NK-92 treated with Interleukin-12 subunit alpha and Interleukin-12 subunit beta, amount 100 ng/mL, for 24 hours (cell line): ENCODE measurements around the gene TEDC1.

Experiments
- DNase-seq: peaks from one replicate; lab custom pipeline; 2025; lab: John Stamatoyannopoulos, UW

Gene TEDC1

DNA sequence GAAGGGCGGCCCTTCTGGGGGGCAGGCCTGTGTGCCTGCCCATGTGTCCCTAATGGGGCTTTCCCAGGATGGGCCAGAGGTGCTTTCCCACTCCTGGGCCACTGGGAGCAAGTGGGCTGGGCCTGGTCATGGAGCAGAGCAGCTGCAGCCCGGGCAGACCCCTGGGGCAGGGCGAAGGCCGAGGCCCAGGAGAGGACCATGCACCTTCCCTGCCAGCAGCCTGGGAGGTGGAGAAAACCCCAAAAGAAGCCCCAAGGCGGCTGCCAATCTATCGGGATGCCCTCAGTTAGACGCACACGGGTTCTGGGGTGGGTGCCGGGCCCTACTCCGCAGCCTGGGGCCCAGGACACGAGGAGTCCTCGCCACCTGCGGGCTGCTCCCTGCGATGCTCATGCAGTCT lies 32.5 kb upstream of the TEDC1 start:
- DNase-seq = no peak

DNA sequence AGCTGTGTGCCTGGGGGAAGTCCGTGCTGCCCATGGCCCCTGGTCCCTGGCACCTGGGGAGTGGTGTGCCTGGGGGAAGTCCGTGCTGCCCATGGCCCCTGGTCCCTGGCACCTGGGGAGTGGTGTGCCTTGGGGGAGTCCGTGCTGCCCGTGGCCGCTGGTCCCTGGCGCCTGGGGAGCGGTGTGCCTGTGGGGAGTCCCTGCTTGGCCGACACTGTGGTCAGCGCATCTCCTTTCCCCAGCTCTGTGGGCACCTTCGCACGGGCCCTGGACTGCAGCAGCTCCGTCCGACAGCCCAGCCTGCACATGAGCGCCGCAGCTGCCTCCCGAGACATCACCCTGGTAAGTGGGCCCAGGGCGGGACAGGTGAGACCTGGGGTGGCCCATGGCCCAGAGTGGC lies 30.9 kb upstream of the TEDC1 start:
- no peak for DNase-seq

- no peak for DNase-seq
Measured at GRCh38 chr14:105460616-105461015, 30.4 kb upstream of the TEDC1 start.

DNA sequence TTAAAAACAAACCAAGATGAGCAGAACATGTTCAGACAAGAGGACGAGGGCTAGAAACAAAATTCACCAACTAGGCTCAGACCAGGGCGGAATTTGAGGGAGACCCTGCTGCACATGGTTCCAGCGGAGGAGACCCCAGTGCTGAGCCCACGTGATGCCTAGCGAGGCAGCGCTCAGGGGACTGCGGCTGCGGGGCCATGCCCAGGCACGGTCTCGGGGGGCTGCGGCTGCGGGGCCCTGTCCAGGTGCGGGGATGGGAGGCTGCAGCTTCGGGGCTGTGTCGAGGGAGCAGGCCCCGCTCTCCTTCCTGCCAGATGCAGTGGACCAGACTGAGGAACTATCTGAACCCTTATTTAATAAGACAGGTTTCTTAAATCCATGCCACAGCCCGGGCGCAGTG lies 29.1 kb upstream of the TEDC1 start:
- no peak for DNase-seq

GRCh38 chr14:105464501-105464900 lies 26.5 kb upstream of the TEDC1 start:
- no peak for DNase-seq

DNA sequence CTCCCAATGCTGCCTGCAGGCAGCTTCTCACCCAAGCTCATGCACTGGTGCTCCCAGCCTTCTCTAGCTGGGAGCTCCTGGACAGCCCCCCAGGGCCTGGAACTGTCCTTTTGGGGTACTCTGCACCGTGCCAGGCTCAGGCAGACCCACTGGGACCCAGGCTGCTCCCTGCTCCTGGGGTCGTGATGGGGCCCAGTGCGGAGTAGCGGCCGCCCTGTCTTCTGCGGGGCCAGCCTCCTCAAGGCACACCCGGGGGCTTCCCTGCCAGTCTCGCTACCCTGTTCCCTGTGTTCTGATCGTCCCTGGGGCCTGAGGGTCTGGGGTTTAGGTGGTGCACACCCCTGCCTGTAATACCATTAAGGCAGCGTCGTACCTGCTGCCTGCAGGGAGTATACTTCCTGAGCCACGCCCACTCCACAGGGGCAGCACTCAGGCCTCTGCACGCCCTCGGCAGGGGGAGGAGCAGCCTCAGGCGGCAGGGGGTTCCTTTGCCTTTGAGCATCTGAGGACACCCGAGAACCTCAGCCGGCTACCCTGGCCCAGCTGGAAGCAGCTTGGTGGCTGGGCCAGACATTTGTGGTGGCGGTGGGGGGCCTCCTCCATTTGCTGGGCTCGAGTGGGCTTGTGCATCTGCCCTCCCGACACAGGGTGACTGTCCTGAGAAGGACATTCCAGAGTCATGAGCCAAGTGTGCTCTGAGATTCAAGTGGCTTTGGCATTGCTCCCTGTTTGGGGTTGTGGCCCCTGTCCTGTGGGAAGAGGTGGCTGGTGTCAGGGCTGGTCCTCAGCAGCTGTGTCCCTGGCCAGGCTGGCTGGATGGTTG lies 25.6 kb upstream of the TEDC1 start:
- no peak for DNase-seq

GRCh38 chr14:105466531-105467248 lies 24.4 kb upstream of the TEDC1 start:
- DNase-seq = no peak

GRCh38 chr14:105467249-105467941 lies 23.7 kb upstream of the TEDC1 start:
- DNase-seq = no peak

- no peak for DNase-seq
Measured at GRCh38 chr14:105467942-105468471, 23.0 kb upstream of the TEDC1 start.

GRCh38 chr14:105468621-105469241 lies 22.3 kb upstream of the TEDC1 start:
- DNase-seq = no peak

DNA sequence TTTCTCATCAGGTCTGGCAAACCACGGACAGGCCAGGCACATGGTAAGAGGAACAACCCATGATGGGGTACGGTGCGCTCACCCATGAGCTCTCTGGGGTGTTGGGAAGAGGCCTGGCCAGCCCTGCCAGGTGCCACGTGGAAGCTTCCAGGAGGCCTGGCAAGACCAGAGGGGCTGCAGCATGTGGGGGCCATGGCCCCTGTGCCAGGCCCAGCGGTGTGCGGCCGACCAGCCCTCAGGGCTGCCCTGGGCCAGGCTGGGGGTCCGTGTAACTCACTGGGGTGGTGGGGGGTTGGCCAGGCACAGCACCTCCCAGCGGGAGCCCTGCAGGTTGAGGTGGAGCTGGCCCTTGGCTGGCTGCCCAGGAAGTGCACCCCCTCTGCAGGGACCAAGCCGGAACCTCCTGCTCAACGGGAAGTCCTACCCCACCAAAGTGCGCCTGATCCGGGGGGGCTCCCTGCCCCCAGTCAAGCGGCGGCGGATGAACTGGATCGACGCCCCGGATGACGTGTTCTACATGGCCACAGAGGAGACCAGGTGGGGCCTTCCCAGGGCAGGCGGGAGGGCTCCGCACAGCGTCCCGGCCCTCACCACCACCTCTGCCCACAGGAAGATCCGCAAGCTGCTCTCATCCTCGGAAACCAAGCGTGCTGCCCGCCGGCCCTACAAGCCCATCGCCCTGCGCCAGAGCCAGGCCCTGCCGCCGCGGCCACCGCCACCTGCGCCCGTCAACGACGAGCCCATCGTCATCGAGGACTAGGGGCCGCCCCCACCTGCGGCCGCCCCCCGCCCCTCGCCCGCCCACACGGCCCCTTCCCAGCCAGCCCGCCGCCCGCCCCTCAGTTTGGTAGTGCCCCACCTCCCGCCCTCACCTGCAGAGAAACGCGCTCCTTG lies 21.3 kb upstream of the TEDC1 start:
- no peak for DNase-seq

DNA sequence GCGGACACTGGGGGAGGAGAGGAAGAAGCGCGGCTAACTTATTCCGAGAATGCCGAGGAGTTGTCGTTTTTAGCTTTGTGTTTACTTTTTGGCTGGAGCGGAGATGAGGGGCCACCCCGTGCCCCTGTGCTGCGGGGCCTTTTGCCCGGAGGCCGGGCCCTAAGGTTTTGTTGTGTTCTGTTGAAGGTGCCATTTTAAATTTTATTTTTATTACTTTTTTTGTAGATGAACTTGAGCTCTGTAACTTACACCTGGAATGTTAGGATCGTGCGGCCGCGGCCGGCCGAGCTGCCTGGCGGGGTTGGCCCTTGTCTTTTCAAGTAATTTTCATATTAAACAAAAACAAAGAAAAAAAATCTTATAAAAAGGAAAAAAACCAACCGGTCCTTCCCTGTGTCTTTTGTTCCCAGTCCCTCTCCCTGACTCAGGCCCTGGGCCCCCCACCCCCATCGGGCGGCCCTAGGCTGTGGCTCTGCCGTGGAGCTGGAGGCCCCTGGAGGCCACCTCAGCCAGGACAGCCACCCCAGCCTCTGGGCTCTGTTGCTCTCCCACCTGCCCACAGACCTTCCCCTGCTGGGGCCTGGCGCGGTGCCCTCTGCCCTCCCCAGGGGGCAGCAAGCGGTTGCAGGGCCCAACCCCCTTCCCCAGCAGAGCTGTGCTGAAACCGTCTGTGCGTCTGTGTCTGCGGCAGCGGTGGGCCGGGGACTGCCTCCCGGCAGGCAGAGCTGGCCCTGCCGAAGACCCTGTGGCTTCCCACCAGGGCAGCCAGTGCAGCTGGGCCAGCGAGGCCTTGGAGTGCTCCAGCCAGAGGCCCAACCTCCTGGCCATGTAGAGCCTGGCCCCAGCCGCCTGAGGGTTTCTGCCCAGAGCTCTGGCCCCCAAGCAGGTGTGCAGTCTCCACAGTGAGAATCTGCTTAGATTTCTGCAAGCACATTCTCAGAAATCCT lies 20.4 kb upstream of the TEDC1 start:
- DNase-seq = no peak

DNA sequence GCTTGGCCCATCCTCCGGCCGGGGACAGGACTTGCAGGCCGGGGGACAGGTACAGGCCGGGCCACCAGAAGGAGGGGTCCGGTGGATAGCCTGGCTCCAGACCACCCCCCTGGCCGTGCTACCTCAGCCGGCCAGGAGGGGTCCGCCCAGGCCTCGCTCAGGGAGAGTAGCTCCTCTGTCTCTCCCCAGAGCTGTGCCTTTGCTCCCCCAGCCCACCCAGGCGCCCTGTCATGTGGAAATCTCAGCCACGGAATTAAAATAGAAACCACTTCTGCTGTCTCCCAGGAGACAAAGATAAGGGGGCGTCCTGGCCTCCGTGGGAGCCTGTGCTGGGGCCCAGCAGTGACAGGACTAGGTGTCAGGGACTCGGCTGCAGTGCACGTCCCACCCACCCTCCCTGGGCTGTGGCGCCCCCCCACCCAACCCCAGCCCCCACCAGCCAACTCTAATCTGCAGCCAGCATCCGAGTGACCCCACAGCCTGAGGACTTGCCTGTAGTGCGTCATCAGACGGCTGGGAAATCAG lies 19.7 kb upstream of the TEDC1 start:
- DNase-seq = no peak

GRCh38 chr14:105471823-105472485 lies 19.1 kb upstream of the TEDC1 start:
- no peak for DNase-seq

- no peak for DNase-seq
Measured at GRCh38 chr14:105472486-105472991, 18.5 kb upstream of the TEDC1 start.

- DNase-seq = no peak
Measured at GRCh38 chr14:105473033-105473676, 17.9 kb upstream of the TEDC1 start.

GRCh38 chr14:105473677-105474482 lies 17.2 kb upstream of the TEDC1 start:
- no peak for DNase-seq
